ENCODE results near the gene ADH5.

Gene ADH5

DNA sequence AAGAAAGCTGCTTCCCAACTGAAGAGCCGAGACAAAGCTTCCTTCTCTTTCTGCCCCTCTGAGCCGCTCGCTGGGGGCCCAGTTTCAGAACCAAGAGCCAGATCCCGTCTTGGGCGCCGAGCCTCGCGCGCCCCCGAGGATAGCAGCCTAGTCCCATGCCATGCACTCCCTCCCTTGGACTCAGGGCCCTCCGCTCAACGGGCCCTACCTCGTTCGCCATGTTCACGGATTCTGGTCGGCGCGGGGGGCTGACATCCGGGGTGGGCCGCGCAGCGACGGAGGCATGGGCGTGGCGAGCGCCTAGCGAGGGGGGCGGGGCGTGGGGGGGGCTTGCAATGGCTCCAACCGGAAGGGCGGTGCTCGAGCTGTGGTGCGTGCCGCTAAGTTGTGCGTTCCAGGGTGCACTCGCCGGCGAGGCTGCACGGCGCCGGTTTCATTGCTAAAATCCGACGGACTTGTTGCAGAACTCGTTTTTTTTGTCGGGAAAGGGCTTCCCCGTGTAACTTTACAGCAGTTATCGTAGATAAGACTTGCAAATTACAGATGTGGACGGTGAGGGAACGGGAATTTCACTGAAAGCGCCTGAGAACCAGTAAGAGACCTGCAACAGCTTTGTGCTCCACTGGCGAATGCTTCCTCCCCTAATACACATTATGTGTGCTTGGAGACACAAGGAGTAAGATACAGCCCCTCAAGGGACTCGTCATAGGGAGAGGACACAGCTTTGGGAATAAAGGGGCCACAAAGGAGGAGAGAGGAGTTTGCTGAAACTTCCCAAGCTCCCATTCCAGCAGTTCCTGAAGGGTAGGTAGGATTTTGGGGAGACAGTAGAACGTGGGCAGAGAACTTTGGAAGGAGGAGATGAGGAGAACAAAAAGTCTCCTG, at the start of gene ADH5 (continued):
- TF ChIP-seq ZBTB8A (tag by site-specific recombination; IDR thresholded peaks at IDR 0.05) = no peak; the same call in 1 of the 2 replicates
- peak; percentile 71; the same call in 1 of the 2 replicates for TF ChIP-seq KLF7 (tag by site-specific recombination; IDR thresholded peaks at IDR 0.05; ENCODE audit: borderline replicate concordance)
- 0 out of 2 replicates have a peak, but pooled peaks have one; percentile 45 for TF ChIP-seq ZNF423 (tag by site-specific recombination; IDR thresholded peaks at IDR 0.05)
- TF ChIP-seq ZNF266 (tag by site-specific recombination; IDR thresholded peaks at IDR 0.05; ENCODE audit: low read depth) = no peak
- TF ChIP-seq ZNF394 (tag by site-specific recombination; IDR thresholded peaks at IDR 0.05; ENCODE audit: borderline replicate concordance) = no peak
- TF ChIP-seq, protein P1, sequence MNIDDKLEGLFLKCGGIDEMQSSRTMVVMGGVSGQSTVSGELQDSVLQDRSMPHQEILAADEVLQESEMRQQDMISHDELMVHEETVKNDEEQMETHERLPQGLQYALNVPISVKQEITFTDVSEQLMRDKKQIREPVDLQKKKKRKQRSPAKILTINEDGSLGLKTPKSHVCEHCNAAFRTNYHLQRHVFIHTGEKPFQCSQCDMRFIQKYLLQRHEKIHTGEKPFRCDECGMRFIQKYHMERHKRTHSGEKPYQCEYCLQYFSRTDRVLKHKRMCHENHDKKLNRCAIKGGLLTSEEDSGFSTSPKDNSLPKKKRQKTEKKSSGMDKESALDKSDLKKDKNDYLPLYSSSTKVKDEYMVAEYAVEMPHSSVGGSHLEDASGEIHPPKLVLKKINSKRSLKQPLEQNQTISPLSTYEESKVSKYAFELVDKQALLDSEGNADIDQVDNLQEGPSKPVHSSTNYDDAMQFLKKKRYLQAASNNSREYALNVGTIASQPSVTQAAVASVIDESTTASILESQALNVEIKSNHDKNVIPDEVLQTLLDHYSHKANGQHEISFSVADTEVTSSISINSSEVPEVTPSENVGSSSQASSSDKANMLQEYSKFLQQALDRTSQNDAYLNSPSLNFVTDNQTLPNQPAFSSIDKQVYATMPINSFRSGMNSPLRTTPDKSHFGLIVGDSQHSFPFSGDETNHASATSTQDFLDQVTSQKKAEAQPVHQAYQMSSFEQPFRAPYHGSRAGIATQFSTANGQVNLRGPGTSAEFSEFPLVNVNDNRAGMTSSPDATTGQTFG (tag by site-specific recombination; IDR thresholded peaks at IDR 0.05; ENCODE audit: borderline replicate concordance) = no peak
- TF ChIP-seq ZNF169 (tag by site-specific recombination; IDR thresholded peaks at IDR 0.05) = no peak
- TF ChIP-seq, protein P2, sequence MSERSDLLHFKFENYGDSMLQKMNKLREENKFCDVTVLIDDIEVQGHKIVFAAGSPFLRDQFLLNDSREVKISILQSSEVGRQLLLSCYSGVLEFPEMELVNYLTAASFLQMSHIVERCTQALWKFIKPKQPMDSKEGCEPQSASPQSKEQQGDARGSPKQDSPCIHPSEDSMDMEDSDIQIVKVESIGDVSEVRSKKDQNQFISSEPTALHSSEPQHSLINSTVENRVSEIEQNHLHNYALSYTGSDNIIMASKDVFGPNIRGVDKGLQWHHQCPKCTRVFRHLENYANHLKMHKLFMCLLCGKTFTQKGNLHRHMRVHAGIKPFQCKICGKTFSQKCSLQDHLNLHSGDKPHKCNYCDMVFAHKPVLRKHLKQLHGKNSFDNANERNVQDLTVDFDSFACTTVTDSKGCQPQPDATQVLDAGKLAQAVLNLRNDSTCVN (tag by site-specific recombination; optimal IDR thresholded peaks at IDR 0.05) = peak; percentile 53
- TF ChIP-seq ZNF239 (tag by site-specific recombination; IDR thresholded peaks at IDR 0.05) = no peak
- no peak for TF ChIP-seq ZNF654 (tag by site-specific recombination; IDR thresholded peaks at IDR 0.05; ENCODE audit: low read depth)
- TF ChIP-seq ZNF571 (tag by site-specific recombination; IDR thresholded peaks at IDR 0.05) = no peak
- TF ChIP-seq ZFP69B (tag by site-specific recombination; IDR thresholded peaks at IDR 0.05) = no peak
- peak; percentile 41 for TF ChIP-seq YY1 (tag by site-specific recombination; IDR thresholded peaks at IDR 0.05)
- TF ChIP-seq, protein P3, sequence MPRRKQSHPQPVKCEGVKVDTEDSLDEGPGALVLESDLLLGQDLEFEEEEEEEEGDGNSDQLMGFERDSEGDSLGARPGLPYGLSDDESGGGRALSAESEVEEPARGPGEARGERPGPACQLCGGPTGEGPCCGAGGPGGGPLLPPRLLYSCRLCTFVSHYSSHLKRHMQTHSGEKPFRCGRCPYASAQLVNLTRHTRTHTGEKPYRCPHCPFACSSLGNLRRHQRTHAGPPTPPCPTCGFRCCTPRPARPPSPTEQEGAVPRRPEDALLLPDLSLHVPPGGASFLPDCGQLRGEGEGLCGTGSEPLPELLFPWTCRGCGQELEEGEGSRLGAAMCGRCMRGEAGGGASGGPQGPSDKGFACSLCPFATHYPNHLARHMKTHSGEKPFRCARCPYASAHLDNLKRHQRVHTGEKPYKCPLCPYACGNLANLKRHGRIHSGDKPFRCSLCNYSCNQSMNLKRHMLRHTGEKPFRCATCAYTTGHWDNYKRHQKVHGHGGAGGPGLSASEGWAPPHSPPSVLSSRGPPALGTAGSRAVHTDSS (tag by site-specific recombination; IDR thresholded peaks at IDR 0.05) = no peak
- TF ChIP-seq ZNF521 (tag by site-specific recombination; IDR thresholded peaks at IDR 0.05) = no peak
- TF ChIP-seq PRDM6 (tag by site-specific recombination; IDR thresholded peaks at IDR 0.05) = no peak
- no peak for TF ChIP-seq ZFP37 (tag by site-specific recombination; IDR thresholded peaks at IDR 0.05)
- TF ChIP-seq ZNF37A (tag by site-specific recombination; IDR thresholded peaks at IDR 0.05) = no peak
- TF ChIP-seq, protein P4, sequence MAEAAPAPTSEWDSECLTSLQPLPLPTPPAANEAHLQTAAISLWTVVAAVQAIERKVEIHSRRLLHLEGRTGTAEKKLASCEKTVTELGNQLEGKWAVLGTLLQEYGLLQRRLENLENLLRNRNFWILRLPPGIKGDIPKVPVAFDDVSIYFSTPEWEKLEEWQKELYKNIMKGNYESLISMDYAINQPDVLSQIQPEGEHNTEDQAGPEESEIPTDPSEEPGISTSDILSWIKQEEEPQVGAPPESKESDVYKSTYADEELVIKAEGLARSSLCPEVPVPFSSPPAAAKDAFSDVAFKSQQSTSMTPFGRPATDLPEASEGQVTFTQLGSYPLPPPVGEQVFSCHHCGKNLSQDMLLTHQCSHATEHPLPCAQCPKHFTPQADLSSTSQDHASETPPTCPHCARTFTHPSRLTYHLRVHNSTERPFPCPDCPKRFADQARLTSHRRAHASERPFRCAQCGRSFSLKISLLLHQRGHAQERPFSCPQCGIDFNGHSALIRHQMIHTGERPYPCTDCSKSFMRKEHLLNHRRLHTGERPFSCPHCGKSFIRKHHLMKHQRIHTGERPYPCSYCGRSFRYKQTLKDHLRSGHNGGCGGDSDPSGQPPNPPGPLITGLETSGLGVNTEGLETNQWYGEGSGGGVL (tag by site-specific recombination; IDR thresholded peaks at IDR 0.05) = no peak
- TF ChIP-seq ZNF585B (tag by site-specific recombination; IDR thresholded peaks at IDR 0.05) = no peak
- TF ChIP-seq ZNF837 (tag by site-specific recombination; IDR thresholded peaks at IDR 0.05) = no peak
- no peak for TF ChIP-seq ZNF639 (tag by site-specific recombination; IDR thresholded peaks at IDR 0.05)
- TF ChIP-seq EGR2 (tag by site-specific recombination; IDR thresholded peaks at IDR 0.05; ENCODE audit: low read depth) = no peak
- no peak for TF ChIP-seq ZNF23 (tag by site-specific recombination; IDR thresholded peaks at IDR 0.05; ENCODE audit: borderline replicate concordance)
- TF ChIP-seq GLI2 (tag by site-specific recombination; IDR thresholded peaks at IDR 0.05; ENCODE audit: borderline replicate concordance, low read depth) = no peak
- no peak for TF ChIP-seq OSR2 (tag by site-specific recombination; IDR thresholded peaks at IDR 0.05)
